T-helper 1 cell treated with Interleukin-12 subunit alpha and Interleukin-12 subunit beta and Interleukin-4 antibody, amounts not matched to agents 30 μg/mL and 1 μg/mL, for 36 hours (primary cell): ENCODE data around the gene TBC1D19.

Experiments
- H3K27ac Mint-ChIP-seq: one replicate; pipeline ENCODE4 v1.8.0; 2021; ENCODE audit warnings: mild to moderate bottlenecking, mixed read lengths
- H3K27me3 Mint-ChIP-seq: one replicate; pipeline ENCODE4 v1.8.0; 2021; ENCODE audit warnings: low read depth, mixed read lengths
- H3K36me3 Mint-ChIP-seq: one replicate; pipeline ENCODE4 v1.8.0; 2021; ENCODE audit warnings: low read depth, mixed read lengths
- H3K4me1 Mint-ChIP-seq: one replicate; pipeline ENCODE4 v1.8.0; 2021; ENCODE audit warnings: low read depth, mixed read lengths
- H3K4me3 Mint-ChIP-seq: one replicate; pipeline ENCODE4 v1.8.0; 2021; ENCODE audit warnings: mild to moderate bottlenecking, moderate library complexity, mixed read lengths
- H3K9me3 Mint-ChIP-seq: one replicate; pipeline ENCODE4 v1.8.0; 2021; ENCODE audit warnings: mixed read lengths

TBC1D19 gene

GRCh38 chr4:26721685-26722084 is 137.8 kb downstream of the TBC1D19 start:
- Mint-ChIP-seq H3K36me3 (no peaks in the 10 kb centered on the region), H3K4me1 (no peaks in the 10 kb centered on the region), H3K27ac (no peak overlapping the region), H3K9me3 (no peaks in the 10 kb centered on the region), H3K4me3 (no peak overlapping the region), H3K27me3 (no peaks in the 10 kb centered on the region)

DNA sequence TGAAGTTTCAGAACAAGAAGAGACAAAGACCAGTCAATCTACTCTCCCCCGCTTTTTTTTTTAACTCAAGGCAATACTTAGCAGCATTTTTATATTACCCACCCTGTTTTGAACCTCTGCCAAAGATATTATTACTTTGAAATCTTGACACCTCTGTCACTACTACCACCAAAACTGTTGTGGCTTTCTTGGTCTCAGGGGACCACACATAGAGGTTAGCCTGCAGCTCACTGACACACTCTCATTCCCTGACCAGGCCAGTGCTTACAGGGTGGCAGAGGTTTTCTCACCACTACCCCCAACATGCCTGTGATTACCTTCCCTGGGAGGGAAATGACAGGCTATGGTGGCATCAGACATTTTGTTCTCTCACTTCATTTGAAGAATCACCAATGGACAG is 139.3 kb downstream of the TBC1D19 start:
- H3K4me1 Mint-ChIP-seq = no peaks in the 10 kb centered on the region
- no peaks in the 10 kb centered on the region for H3K36me3 Mint-ChIP-seq
- no peak overlapping the region for H3K27ac Mint-ChIP-seq
- H3K9me3 Mint-ChIP-seq = no peaks in the 10 kb centered on the region
- no peak overlapping the region for H3K4me3 Mint-ChIP-seq
- H3K27me3 Mint-ChIP-seq = no peaks in the 10 kb centered on the region

GRCh38 chr4:26724534-26724933 is 140.7 kb downstream of the TBC1D19 start:
- Mint-ChIP-seq H3K36me3 (no peaks in the 10 kb centered on the region), H3K4me1 (no peaks in the 10 kb centered on the region), H3K4me3 (no peak overlapping the region), H3K27ac (no peak overlapping the region), H3K27me3 (no peaks in the 10 kb centered on the region), H3K9me3 (no peaks in the 10 kb centered on the region)

GRCh38 chr4:26726655-26727387 is 142.9 kb downstream of the TBC1D19 start:
- Mint-ChIP-seq H3K36me3 (no peaks in the 10 kb centered on the region), H3K4me3 (no peak overlapping the region), H3K27ac (no peak overlapping the region), H3K27me3 (no peaks in the 10 kb centered on the region), H3K4me1 (no peaks in the 10 kb centered on the region), H3K9me3 (no peaks in the 10 kb centered on the region)

DNA sequence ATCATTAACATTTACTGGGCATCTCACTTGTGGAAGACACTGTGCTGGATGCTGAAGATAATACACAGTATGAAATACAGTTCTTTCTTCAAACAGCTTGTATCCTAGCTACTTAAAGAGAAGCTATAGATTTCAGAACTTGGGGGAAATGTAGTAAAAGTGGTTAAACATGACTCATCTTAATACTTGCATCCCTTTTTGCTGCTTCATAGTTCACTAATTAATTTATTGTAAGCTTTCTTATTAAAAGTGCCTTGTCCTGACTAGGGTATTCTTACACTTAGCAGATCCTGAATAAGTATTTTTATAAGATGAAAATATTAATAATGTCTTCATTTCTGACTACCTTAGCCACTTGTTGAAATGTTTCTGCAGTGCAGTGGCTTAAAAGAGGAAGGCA is 144.0 kb downstream of the TBC1D19 start:
- Mint-ChIP-seq H3K9me3 (no peaks in the 10 kb centered on the region), H3K4me1 (no peaks in the 10 kb centered on the region), H3K27me3 (no peaks in the 10 kb centered on the region), H3K27ac (no peak overlapping the region), H3K36me3 (no peaks in the 10 kb centered on the region), H3K4me3 (no peak overlapping the region)

- Mint-ChIP-seq H3K27ac (no peak overlapping the region), H3K9me3 (no peaks in the 10 kb centered on the region), H3K4me1 (no peaks in the 10 kb centered on the region), H3K36me3 (no peaks in the 10 kb centered on the region), H3K27me3 (no peaks in the 10 kb centered on the region), H3K4me3 (no peak overlapping the region)
Measured at GRCh38 chr4:26729027-26729426, 145.1 kb downstream of the TBC1D19 start.

GRCh38 chr4:26729547-26729946 is 145.7 kb downstream of the TBC1D19 start:
- H3K36me3 Mint-ChIP-seq = no peaks in the 10 kb centered on the region

DNA sequence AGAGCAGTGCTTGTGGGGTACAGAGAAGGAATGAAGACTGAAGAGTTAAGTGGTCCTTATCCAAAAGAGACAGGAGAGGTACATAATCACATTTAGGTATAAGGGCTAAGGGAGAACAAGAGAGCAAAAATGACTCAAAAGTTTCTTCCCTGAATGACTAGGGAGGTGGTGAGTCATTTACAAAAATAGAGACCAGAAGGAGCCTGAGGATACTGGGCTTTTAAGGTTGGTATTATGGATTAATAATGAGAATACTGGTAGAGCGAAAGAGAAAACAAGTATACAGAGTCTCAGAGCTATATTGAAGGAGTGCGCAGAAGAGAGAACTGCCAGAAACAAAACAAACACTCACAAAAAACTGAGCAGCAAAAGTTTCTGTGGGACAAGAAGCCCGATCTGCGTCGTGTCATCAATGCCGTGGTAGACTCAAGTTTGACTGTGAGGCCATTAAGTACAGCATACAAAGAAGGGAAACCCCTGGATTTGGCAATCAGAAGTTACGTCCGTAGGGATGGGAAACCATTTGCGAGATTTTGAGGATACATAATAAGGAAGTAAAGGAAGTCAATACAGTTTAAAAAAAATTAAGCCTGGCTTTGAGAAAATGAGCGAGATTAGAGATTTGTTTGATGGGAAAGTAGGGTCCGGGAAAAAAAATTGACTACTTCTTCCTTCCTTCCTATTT is 147.6 kb downstream of the TBC1D19 start:
- H3K27ac Mint-ChIP-seq = no peak overlapping the region
- H3K27me3 Mint-ChIP-seq = no peaks in the 10 kb centered on the region
- H3K36me3 Mint-ChIP-seq = no peaks in the 10 kb centered on the region
- H3K9me3 Mint-ChIP-seq = no peaks in the 10 kb centered on the region
- H3K4me3 Mint-ChIP-seq = no peak overlapping the region
- no peaks in the 10 kb centered on the region for H3K4me1 Mint-ChIP-seq

More at GRCh38 chr4:26729547-26729946, 145.7 kb downstream of the TBC1D19 start:
- no peak overlapping the region for H3K4me3 Mint-ChIP-seq
- H3K27me3 Mint-ChIP-seq = no peaks in the 10 kb centered on the region
- H3K9me3 Mint-ChIP-seq = no peaks in the 10 kb centered on the region
- no peak overlapping the region for H3K27ac Mint-ChIP-seq
- no peaks in the 10 kb centered on the region for H3K4me1 Mint-ChIP-seq

DNA sequence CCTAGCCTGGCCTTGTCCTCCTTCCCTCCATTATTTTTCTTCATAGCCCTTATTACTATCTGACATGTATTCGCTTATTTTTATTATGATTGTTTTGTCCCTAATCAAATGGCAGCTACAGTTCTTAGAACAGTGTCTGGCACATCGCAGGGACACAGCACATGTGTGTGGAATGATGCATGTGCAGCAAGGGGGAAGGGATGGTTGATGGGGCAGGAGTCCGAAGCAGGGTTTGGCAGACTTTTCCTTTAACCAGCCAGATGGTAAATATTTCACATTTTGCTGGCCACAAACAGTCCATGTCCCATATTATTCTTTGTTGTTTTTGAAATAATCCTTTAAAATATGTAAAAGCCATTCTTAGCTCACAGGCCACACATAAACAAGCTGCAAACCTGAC is 148.5 kb downstream of the TBC1D19 start:
- Mint-ChIP-seq H3K9me3 (no peaks in the 10 kb centered on the region), H3K27ac (no peak overlapping the region), H3K4me3 (no peak overlapping the region), H3K36me3 (no peaks in the 10 kb centered on the region), H3K4me1 (no peaks in the 10 kb centered on the region), H3K27me3 (no peaks in the 10 kb centered on the region)

GRCh38 chr4:26736621-26737020 is 152.7 kb downstream of the TBC1D19 start:
- H3K36me3 Mint-ChIP-seq = no peaks in the 10 kb centered on the region
- peaks cover under 1% of the 10 kb centered on the region for H3K27me3 Mint-ChIP-seq
- H3K4me3 Mint-ChIP-seq = no peak overlapping the region
- H3K9me3 Mint-ChIP-seq = no peaks in the 10 kb centered on the region
- no peak overlapping the region for H3K27ac Mint-ChIP-seq
- H3K4me1 Mint-ChIP-seq = no peaks in the 10 kb centered on the region

GRCh38 chr4:26737385-26737784 is 153.5 kb downstream of the TBC1D19 start:
- no peaks in the 10 kb centered on the region for H3K4me1 Mint-ChIP-seq
- peaks cover 5% of the 10 kb centered on the region for H3K27me3 Mint-ChIP-seq
- H3K4me3 Mint-ChIP-seq = no peak overlapping the region
- no peak overlapping the region for H3K27ac Mint-ChIP-seq
- no peaks in the 10 kb centered on the region for H3K9me3 Mint-ChIP-seq
- no peaks in the 10 kb centered on the region for H3K36me3 Mint-ChIP-seq

- no peaks in the 10 kb centered on the region for H3K4me1 Mint-ChIP-seq
- no peak overlapping the region for H3K27ac Mint-ChIP-seq
- H3K36me3 Mint-ChIP-seq = peaks cover 2% of the 10 kb centered on the region
- H3K4me3 Mint-ChIP-seq = no peak overlapping the region
- peaks cover 23% of the 10 kb centered on the region for H3K27me3 Mint-ChIP-seq
- H3K9me3 Mint-ChIP-seq = peaks cover 4% of the 10 kb centered on the region
Measured at GRCh38 chr4:26741491-26741871, 157.6 kb downstream of the TBC1D19 start.

DNA sequence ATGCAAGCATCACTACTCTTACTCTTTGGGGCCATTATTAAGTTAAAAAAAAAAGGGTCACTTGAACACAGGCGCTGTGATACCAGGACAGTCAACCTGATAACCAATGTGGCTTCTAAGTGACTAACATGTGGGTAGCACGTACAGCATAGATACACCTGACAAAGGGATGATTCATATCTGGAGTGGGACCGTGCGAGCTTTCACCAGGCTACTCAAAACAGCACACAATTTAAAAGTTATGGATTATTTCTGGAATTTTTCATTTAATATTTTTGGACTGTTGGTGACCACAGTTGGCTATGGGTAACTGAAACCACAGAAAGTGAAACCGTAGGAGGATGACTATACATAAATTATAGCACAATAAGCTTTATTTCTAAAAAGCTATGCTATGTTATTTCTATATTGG is 162.9 kb downstream of the TBC1D19 start:
- Mint-ChIP-seq H3K4me1 (peaks cover 11% of the 10 kb centered on the region), H3K9me3 (peaks cover 4% of the 10 kb centered on the region), H3K4me3 (no peak overlapping the region), H3K27ac (no peak overlapping the region), H3K27me3 (peaks cover 34% of the 10 kb centered on the region), H3K36me3 (peaks cover 5% of the 10 kb centered on the region)

- peaks cover 4% of the 10 kb centered on the region for H3K9me3 Mint-ChIP-seq
- H3K4me3 Mint-ChIP-seq = no peak overlapping the region
- peaks cover 26% of the 10 kb centered on the region for H3K27me3 Mint-ChIP-seq
- peaks cover 11% of the 10 kb centered on the region for H3K4me1 Mint-ChIP-seq
- H3K27ac Mint-ChIP-seq = no peak overlapping the region
- H3K36me3 Mint-ChIP-seq = peaks cover 5% of the 10 kb centered on the region
Measured at GRCh38 chr4:26748811-26749210, 164.9 kb downstream of the TBC1D19 start.

DNA sequence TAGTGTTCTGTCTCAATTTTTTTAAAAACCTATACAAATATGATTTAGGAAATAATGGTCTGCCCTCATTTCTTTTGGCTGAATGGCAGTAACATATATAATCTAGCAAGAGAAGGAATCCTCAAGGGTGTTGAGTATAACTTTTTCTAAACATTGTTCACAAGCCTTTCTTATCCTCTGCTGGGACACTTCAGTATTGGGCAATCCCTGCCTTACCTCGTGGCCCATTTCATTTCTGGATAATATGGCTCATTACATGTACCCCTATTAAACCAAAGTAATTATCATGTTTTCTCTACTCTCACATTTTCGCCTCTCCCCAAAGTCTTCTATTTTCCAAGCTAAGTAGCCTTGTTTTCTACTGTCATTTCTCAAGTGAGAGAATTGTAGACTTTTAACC is 166.0 kb downstream of the TBC1D19 start:
- Mint-ChIP-seq H3K27me3 (peaks cover 19% of the 10 kb centered on the region), H3K4me3 (no peak overlapping the region), H3K9me3 (peaks cover 4% of the 10 kb centered on the region), H3K36me3 (peaks cover 5% of the 10 kb centered on the region), H3K27ac (no peak overlapping the region), H3K4me1 (peaks cover 11% of the 10 kb centered on the region)
